GM23338 (cell line): ENCODE measurements around the gene DACH1.

Experiments used
- CREB1 ChIP-seq: fragments of 250-450 bp; sonication (Bioruptor Pico); IDR thresholded peaks from 2 replicates; pipeline ENCODE4 v1.5.0; 2020; ENCODE audit warnings: low read depth, mild to moderate bottlenecking, moderate library complexity
- CTCF ChIP-seq, 2 experiments: fragments of 200-600 bp in 1 of 2; sonication (generic) in 1 of 2; conservative IDR thresholded peaks; 2 replicates each; pipeline versions ENCODE4 v1.5.1 to v1.6.1; 2016 to 2017; ENCODE audit warnings: antibody characterized with exemption in 2 of 2, low read depth in 2 of 2, mild to moderate bottlenecking in 2 of 2, moderate library complexity in 1 of 2
- EZH2 ChIP-seq: fragments of 200-600 bp; sonication (generic); IDR thresholded peaks from one replicate; pipeline ENCODE4 v1.8.0; 2017; ENCODE audit warnings: antibody characterized with exemption, mild to moderate bottlenecking, low read depth; ENCODE audit not compliant: unreplicated experiment
- EZH2phosphoT487 ChIP-seq: fragments of 200-600 bp; sonication (generic); IDR thresholded peaks from one replicate; pipeline ENCODE4 v1.8.1; 2018; ENCODE audit warnings: antibody characterized with exemption; ENCODE audit not compliant: unreplicated experiment
- JUNB ChIP-seq: IDR thresholded peaks from one replicate; pipeline ENCODE4 v1.6.1; 2016; ENCODE audit warnings: antibody characterized with exemption; ENCODE audit not compliant: unreplicated experiment
- POLR2AphosphoS5 ChIP-seq: IDR thresholded peaks from 2 replicates; pipeline ENCODE4 v1.6.1; 2016; ENCODE audit warnings: antibody characterized with exemption, low read depth
- ZNF114 ChIP-seq: fragments of 250-450 bp; sonication (Bioruptor Pico); IDR thresholded peaks from 2 replicates; pipeline ENCODE4 v1.5.0; 2020; ENCODE audit warnings: mild to moderate bottlenecking, moderate library complexity
- ZNF331 ChIP-seq: fragments of 250-450 bp; sonication (Bioruptor Pico); IDR thresholded peaks from 2 replicates; pipeline ENCODE4 v1.5.0; 2020; ENCODE audit warnings: low read depth, mild to moderate bottlenecking, moderate library complexity
- TF ChIP-seq, protein P1 (sequence below): IDR thresholded peaks from one replicate; pipeline ENCODE4 v1.6.1; 2018; ENCODE audit warnings: antibody characterized with exemption; ENCODE audit not compliant: unreplicated experiment
- TF ChIP-seq, protein P2 (sequence below): fragments of 250-450 bp; sonication (Bioruptor Pico); IDR thresholded peaks from 2 replicates; pipeline ENCODE4 v1.5.0; 2020; ENCODE audit warnings: mild to moderate bottlenecking, moderate library complexity
- TF ChIP-seq, protein P3 (sequence below): IDR thresholded peaks from 2 replicates; pipeline ENCODE4 v1.6.1; 2016; ENCODE audit warnings: antibody characterized with exemption

DNA sequence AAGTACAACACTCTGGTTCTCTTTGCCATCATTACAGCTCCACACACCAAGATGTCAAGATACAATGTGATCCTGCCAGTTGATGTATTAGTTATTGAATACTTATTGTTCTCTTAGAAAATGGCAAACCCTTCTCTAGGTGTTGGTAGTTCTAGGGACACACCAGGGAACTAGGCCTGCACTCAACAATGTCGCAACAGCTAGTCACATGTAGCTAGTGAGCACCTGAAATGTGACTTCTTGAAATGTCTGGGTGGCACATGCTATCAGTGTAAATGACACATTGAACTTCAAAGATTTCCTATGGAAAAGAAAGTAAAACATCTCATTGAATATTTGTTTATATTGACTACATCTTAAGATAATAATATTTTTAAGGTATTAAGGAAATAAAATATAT is 49.7 kb downstream of the DACH1 start:
- TF ChIP-seq CTCF (conservative IDR thresholded peaks at IDR 0.05; ENCODE audit: low read depth in 2 of 2) (no peak), JUNB (no peak), ZNF114 (no peak), POLR2AphosphoS5 (no peak), EZH2phosphoT487 (no peak), EZH2 (no peak), CREB1 (CRISPR knock-in tag) (no peak), ZNF331 (CRISPR knock-in tag) (no peak)
- TF ChIP-seq, protein P1, sequence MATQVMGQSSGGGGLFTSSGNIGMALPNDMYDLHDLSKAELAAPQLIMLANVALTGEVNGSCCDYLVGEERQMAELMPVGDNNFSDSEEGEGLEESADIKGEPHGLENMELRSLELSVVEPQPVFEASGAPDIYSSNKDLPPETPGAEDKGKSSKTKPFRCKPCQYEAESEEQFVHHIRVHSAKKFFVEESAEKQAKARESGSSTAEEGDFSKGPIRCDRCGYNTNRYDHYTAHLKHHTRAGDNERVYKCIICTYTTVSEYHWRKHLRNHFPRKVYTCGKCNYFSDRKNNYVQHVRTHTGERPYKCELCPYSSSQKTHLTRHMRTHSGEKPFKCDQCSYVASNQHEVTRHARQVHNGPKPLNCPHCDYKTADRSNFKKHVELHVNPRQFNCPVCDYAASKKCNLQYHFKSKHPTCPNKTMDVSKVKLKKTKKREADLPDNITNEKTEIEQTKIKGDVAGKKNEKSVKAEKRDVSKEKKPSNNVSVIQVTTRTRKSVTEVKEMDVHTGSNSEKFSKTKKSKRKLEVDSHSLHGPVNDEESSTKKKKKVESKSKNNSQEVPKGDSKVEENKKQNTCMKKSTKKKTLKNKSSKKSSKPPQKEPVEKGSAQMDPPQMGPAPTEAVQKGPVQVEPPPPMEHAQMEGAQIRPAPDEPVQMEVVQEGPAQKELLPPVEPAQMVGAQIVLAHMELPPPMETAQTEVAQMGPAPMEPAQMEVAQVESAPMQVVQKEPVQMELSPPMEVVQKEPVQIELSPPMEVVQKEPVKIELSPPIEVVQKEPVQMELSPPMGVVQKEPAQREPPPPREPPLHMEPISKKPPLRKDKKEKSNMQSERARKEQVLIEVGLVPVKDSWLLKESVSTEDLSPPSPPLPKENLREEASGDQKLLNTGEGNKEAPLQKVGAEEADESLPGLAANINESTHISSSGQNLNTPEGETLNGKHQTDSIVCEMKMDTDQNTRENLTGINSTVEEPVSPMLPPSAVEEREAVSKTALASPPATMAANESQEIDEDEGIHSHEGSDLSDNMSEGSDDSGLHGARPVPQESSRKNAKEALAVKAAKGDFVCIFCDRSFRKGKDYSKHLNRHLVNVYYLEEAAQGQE = no peak
- TF ChIP-seq, protein P2, sequence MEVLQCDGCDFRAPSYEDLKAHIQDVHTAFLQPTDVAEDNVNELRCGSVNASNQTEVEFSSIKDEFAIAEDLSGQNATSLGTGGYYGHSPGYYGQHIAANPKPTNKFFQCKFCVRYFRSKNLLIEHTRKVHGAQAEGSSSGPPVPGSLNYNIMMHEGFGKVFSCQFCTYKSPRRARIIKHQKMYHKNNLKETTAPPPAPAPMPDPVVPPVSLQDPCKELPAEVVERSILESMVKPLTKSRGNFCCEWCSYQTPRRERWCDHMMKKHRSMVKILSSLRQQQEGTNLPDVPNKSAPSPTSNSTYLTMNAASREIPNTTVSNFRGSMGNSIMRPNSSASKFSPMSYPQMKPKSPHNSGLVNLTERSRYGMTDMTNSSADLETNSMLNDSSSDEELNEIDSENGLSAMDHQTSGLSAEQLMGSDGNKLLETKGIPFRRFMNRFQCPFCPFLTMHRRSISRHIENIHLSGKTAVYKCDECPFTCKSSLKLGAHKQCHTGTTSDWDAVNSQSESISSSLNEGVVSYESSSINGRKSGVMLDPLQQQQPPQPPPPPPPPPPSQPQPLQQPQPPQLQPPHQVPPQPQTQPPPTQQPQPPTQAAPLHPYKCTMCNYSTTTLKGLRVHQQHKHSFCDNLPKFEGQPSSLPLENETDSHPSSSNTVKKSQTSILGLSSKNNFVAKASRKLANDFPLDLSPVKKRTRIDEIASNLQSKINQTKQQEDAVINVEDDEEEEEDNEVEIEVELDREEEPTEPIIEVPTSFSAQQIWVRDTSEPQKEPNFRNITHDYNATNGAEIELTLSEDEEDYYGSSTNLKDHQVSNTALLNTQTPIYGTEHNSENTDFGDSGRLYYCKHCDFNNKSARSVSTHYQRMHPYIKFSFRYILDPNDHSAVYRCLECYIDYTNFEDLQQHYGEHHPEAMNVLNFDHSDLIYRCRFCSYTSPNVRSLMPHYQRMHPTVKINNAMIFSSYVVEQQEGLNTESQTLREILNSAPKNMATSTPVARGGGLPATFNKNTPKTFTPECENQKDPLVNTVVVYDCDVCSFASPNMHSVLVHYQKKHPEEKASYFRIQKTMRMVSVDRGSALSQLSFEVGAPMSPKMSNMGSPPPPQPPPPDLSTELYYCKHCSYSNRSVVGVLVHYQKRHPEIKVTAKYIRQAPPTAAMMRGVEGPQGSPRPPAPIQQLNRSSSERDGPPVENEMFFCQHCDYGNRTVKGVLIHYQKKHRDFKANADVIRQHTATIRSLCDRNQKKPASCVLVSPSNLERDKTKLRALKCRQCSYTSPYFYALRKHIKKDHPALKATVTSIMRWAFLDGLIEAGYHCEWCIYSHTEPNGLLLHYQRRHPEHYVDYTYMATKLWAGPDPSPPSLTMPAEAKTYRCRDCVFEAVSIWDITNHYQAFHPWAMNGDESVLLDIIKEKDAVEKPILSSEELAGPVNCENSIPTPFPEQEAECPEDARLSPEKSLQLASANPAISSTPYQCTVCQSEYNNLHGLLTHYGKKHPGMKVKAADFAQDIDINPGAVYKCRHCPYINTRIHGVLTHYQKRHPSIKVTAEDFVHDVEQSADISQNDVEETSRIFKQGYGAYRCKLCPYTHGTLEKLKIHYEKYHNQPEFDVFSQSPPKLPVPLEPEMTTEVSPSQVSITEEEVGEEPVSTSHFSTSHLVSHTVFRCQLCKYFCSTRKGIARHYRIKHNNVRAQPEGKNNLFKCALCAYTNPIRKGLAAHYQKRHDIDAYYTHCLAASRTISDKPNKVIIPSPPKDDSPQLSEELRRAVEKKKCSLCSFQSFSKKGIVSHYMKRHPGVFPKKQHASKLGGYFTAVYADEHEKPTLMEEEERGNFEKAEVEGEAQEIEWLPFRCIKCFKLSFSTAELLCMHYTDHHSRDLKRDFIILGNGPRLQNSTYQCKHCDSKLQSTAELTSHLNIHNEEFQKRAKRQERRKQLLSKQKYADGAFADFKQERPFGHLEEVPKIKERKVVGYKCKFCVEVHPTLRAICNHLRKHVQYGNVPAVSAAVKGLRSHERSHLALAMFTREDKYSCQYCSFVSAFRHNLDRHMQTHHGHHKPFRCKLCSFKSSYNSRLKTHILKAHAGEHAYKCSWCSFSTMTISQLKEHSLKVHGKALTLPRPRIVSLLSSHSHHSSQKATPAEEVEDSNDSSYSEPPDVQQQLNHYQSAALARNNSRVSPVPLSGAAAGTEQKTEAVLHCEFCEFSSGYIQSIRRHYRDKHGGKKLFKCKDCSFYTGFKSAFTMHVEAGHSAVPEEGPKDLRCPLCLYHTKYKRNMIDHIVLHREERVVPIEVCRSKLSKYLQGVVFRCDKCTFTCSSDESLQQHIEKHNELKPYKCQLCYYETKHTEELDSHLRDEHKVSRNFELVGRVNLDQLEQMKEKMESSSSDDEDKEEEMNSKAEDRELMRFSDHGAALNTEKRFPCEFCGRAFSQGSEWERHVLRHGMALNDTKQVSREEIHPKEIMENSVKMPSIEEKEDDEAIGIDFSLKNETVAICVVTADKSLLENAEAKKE (CRISPR knock-in tag) = no peak
- TF ChIP-seq, protein P3, sequence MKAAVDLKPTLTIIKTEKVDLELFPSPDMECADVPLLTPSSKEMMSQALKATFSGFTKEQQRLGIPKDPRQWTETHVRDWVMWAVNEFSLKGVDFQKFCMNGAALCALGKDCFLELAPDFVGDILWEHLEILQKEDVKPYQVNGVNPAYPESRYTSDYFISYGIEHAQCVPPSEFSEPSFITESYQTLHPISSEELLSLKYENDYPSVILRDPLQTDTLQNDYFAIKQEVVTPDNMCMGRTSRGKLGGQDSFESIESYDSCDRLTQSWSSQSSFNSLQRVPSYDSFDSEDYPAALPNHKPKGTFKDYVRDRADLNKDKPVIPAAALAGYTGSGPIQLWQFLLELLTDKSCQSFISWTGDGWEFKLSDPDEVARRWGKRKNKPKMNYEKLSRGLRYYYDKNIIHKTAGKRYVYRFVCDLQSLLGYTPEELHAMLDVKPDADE = no peak
